Erythroblast (primary cell): ENCODE results near the gene RHOBTB3.

ENCODE experiments used
- GATA1 ChIP-seq: IDR thresholded peaks from 2 replicates; pipeline ENCODE4 v1.6.1; 2011; ENCODE audit warnings: low read depth, mild to moderate bottlenecking, control low read depth, low read length, moderate library complexity
- POLR2A ChIP-seq: IDR thresholded peaks from 2 replicates; pipeline ENCODE4 v1.6.1; 2011; ENCODE audit warnings: mild to moderate bottlenecking, low read length

- TF ChIP-seq POLR2A (no peak), GATA1 (no peak)
Measured at GRCh38 chr5:95763941-95764340, 32.8 kb downstream of the RHOBTB3 start.
